Gastrocnemius medialis (tissue), 4 donors: ENCODE results near the gene PLD5.
"Not testable (repeated sequence)": the region's sequence is repeated elsewhere in the genome, so short reads cannot be mapped to it uniquely, and the experiment has no call there.

ENCODE experiments used
- POLR2A ChIP-seq, 2 donors: fragments of 450-650 bp; IDR thresholded peaks; one replicate each; pipeline ENCODE4 v1.6.1; 2017; ENCODE audit warnings: antibody characterized with exemption in 2 of 2, mild to moderate bottlenecking in 2 of 2, moderate library complexity in 2 of 2
- TF ChIP-seq, protein P1 (sequence below), 5 experiments: fragments of 450-650 bp in 3 of 5; fragments of 200-600 bp in 2 of 5; sonication (generic) in 2 of 5; IDR thresholded peaks in 4 of 5; conservative IDR thresholded peaks in 1 of 5; 1 replicate in 4 of 5; 2 replicates in 1 of 5; pipeline ENCODE4 v1.5.1; 2016 to 2019; ENCODE audit warnings: antibody characterized with exemption in 5 of 5, mild to moderate bottlenecking in 3 of 5, moderate library complexity in 3 of 5

DNA sequence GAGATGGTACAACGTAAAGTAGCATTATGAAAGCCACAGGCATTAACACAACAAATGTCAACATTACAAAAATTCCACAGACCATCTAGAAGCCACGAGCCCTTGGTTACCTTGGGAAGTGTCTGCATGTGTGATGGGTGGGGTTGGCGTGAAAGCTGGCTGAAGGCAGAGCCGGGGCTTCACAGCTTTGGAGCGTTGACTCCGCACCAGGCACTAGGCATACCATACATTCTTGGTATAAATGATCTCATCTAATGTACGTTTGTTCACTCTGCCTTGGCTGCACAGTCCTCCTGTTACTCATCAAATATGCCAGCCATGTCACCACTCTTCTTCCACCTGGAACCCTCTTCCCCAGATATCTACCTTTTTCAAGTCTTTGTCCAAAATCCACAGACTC is 202.5 kb downstream of the PLD5 start:
- TF ChIP-seq, protein P1, sequence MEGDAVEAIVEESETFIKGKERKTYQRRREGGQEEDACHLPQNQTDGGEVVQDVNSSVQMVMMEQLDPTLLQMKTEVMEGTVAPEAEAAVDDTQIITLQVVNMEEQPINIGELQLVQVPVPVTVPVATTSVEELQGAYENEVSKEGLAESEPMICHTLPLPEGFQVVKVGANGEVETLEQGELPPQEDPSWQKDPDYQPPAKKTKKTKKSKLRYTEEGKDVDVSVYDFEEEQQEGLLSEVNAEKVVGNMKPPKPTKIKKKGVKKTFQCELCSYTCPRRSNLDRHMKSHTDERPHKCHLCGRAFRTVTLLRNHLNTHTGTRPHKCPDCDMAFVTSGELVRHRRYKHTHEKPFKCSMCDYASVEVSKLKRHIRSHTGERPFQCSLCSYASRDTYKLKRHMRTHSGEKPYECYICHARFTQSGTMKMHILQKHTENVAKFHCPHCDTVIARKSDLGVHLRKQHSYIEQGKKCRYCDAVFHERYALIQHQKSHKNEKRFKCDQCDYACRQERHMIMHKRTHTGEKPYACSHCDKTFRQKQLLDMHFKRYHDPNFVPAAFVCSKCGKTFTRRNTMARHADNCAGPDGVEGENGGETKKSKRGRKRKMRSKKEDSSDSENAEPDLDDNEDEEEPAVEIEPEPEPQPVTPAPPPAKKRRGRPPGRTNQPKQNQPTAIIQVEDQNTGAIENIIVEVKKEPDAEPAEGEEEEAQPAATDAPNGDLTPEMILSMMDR (IDR thresholded peaks at IDR 0.05 in 4 of 5, conservative IDR thresholded peaks at IDR 0.05 in 1 of 5) = not testable (repeated sequence)
- not testable (repeated sequence) for TF ChIP-seq POLR2A (IDR thresholded peaks at IDR 0.05)
